GM23338 (cell line): ENCODE measurements around the gene TSHZ3.

ENCODE experiments used
- CTCF ChIP-seq, 2 experiments: fragments of 200-600 bp in 1 of 2; sonication (generic) in 1 of 2; conservative IDR thresholded peaks; 2 replicates each; pipeline versions ENCODE4 v1.5.1 to v1.6.1; 2016 to 2017; ENCODE audit warnings: antibody characterized with exemption in 2 of 2, low read depth in 2 of 2, mild to moderate bottlenecking in 2 of 2, moderate library complexity in 1 of 2
- EZH2 ChIP-seq: fragments of 200-600 bp; sonication (generic); IDR thresholded peaks from one replicate; pipeline ENCODE4 v1.8.0; 2017; ENCODE audit warnings: antibody characterized with exemption, mild to moderate bottlenecking, low read depth; ENCODE audit not compliant: unreplicated experiment
- POLR2AphosphoS5 ChIP-seq: IDR thresholded peaks from 2 replicates; pipeline ENCODE4 v1.6.1; 2016; ENCODE audit warnings: antibody characterized with exemption, low read depth

- TF ChIP-seq EZH2 (no peak), CTCF (conservative IDR thresholded peaks at IDR 0.05; ENCODE audit: low read depth in 2 of 2) (no peak), POLR2AphosphoS5 (no peak)
These were observed 38.6 kb upstream of the TSHZ3 start for GRCh38 chr19:31387717-31388301.
